Panc1 (cell line): ENCODE data around the gene C12orf42. TPM values are rescaled to one million over a fixed set of nuclear protein-coding genes. Genes with fewer than 3 reads are reported as not detected.

Experiments
- ATAC-seq: fragments of 200-7000 bp; cut with Tn5 transposase; 2 replicates; pipeline ENCODE4 v1.9.1; 2020; ENCODE audit warnings: mild to moderate bottlenecking, moderate library complexity
- BruUV-seq: library from RNA; stranded (reverse); fragments of 400-500 nt; replicated peaks from 2 replicates; lab custom pipeline; 2021; lab: Mats Ljungman, UMichigan
- CTCF ChIA-PET: fragments of 300-600 bp; sonication (Branson Sonifier 250); formaldehyde crosslinking; loops from one replicate; lab custom pipeline; 2022; ENCODE audit warnings: antibody characterized with exemption; lab: Charles Lee
- POLR2A ChIA-PET: fragments of 300-600 bp; sonication (Branson Sonifier 250); formaldehyde crosslinking; loops from one replicate; lab custom pipeline; 2022; ENCODE audit warnings: antibody characterized with exemption; lab: Charles Lee
- DNase-seq: peaks from one replicate; pipeline ENCODE4 v3.0.0-alpha.2; 2010; ENCODE audit warnings: low read depth, low spot score
- H3K27ac ChIP-seq: 2 replicates; pipeline ENCODE4 v1.5.1; 2011; ENCODE audit warnings: mild to moderate bottlenecking, low read length, inconsistent platforms
- H3K27me3 ChIP-seq: fragments of 200-500 bp; sonication (Bioruptor generic); 2 replicates; pipeline ENCODE4 v1.6.0; 2014; ENCODE audit warnings: low read length, inconsistent platforms; ENCODE audit not compliant: control insufficient read depth, insufficient read depth
- H3K36me3 ChIP-seq: fragments of 200-500 bp; sonication (Bioruptor generic); 2 replicates; pipeline ENCODE4 v1.5.1; 2014; ENCODE audit warnings: inconsistent platforms, mild to moderate bottlenecking, low read length, moderate library complexity; ENCODE audit not compliant: control insufficient read depth, insufficient read depth
- H3K4me1 ChIP-seq: 2 replicates; pipeline ENCODE4 v1.5.1; 2011; ENCODE audit warnings: inconsistent platforms, mild to moderate bottlenecking, low read length, moderate library complexity; ENCODE audit not compliant: control insufficient read depth, insufficient read depth
- H3K4me3 ChIP-seq, 2 experiments: 2 replicates each; pipeline ENCODE4 v1.5.1; 2011 to 2012; ENCODE audit warnings: low read depth in 2 of 2, low read length in 2 of 2, mild to moderate bottlenecking in 2 of 2, inconsistent platforms in 1 of 2, moderate library complexity in 1 of 2
- H3K9me3 ChIP-seq: fragments of 200-500 bp; sonication (Bioruptor generic); 2 replicates; pipeline ENCODE4 v1.5.1; 2014; ENCODE audit warnings: low read depth, mild to moderate bottlenecking, inconsistent platforms, low read length, moderate library complexity; ENCODE audit not compliant: control insufficient read depth, insufficient read depth
- POLR2AphosphoS5 ChIP-seq: IDR thresholded peaks from 2 replicates; pipeline ENCODE4 v1.6.1; 2012; ENCODE audit warnings: mild to moderate bottlenecking, low read depth, low read length, moderate library complexity
- REST ChIP-seq, 2 experiments: IDR thresholded peaks; 2 replicates each; pipeline ENCODE4 v1.6.1; 2011 to 2012; ENCODE audit warnings: low read depth in 2 of 2, control low read depth in 1 of 2, low read length in 1 of 2, mild to moderate bottlenecking in 1 of 2, moderate library complexity in 1 of 2; ENCODE audit not compliant: insufficient read depth in 1 of 2
- SIN3A ChIP-seq: IDR thresholded peaks from 2 replicates; pipeline ENCODE4 v1.6.1; 2012; ENCODE audit warnings: low read depth, mild to moderate bottlenecking, low read length, moderate library complexity, borderline replicate concordance; ENCODE audit not compliant: insufficient read depth
- TCF7L2 ChIP-seq: IDR thresholded peaks from 2 replicates; pipeline ENCODE4 v1.6.1; 2011; ENCODE audit warnings: mild to moderate bottlenecking, low read depth, low read length, inconsistent platforms
- in situ Hi-C: cut with HindIII; loops from 2 replicates; pipeline ENCODE4 v1.10.0; 2016; ENCODE audit warnings: low sequenced_read_pairs, low pct_unique_long_range_greater_than_20kb
- intact Hi-C: fragments of 100-400 bp; cut with micrococcal nuclease; formaldehyde crosslinking; loops from one replicate; pipeline ENCODE4 v1.10.0; 2022; ENCODE audit not compliant: unreplicated experiment
- total RNA-seq: library from RNA; stranded (reverse); gene quantifications from one replicate; pipeline ENCODE4 v1.2.1, GENCODE V29; 2021; ENCODE audit not compliant: unreplicated experiment
- TF ChIP-seq, protein P1 (sequence below): fragments of 450-650 bp; IDR thresholded peaks from 2 replicates; pipeline ENCODE4 v1.5.1; 2017; ENCODE audit warnings: mild to moderate bottlenecking

Gene C12orf42
- total RNA-seq, 1 experiment from 2014 or later, result not detected

GRCh38 chr12:103318566-103318965, 177.2 kb downstream of the C12orf42 start:
- no peaks in the 10 kb centered on the region for H3K27me3 ChIP-seq
- H3K9me3 ChIP-seq, result no peaks in the 10 kb centered on the region
- ATAC-seq (no peak), DNase-seq (no peak)
- in situ Hi-C loops (no loop called here), intact Hi-C loops (no loop called here)
- no peak overlapping the region for H3K27ac ChIP-seq
- H3K36me3 ChIP-seq, result no peaks in the 10 kb centered on the region
- CTCF ChIA-PET, result no interaction called here
- TF ChIP-seq, protein P1, sequence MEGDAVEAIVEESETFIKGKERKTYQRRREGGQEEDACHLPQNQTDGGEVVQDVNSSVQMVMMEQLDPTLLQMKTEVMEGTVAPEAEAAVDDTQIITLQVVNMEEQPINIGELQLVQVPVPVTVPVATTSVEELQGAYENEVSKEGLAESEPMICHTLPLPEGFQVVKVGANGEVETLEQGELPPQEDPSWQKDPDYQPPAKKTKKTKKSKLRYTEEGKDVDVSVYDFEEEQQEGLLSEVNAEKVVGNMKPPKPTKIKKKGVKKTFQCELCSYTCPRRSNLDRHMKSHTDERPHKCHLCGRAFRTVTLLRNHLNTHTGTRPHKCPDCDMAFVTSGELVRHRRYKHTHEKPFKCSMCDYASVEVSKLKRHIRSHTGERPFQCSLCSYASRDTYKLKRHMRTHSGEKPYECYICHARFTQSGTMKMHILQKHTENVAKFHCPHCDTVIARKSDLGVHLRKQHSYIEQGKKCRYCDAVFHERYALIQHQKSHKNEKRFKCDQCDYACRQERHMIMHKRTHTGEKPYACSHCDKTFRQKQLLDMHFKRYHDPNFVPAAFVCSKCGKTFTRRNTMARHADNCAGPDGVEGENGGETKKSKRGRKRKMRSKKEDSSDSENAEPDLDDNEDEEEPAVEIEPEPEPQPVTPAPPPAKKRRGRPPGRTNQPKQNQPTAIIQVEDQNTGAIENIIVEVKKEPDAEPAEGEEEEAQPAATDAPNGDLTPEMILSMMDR, result no peak
- no peak for TF ChIP-seq TCF7L2
- TF ChIP-seq POLR2AphosphoS5, result no peak
- no peak for TF ChIP-seq REST (IDR thresholded peaks at IDR 0.05; ENCODE audit: insufficient read depth in 1 of 2, low read depth in 2 of 2, low read length in 1 of 2)
- no peaks in the 10 kb centered on the region for H3K4me1 ChIP-seq
- H3K4me3 ChIP-seq, result no peak overlapping the region
- no TSS peak for BruUV-seq
- POLR2A ChIA-PET, result no interaction called here

- POLR2A ChIA-PET, result no interaction called here
- intact Hi-C loops, result no loop called here
- Histone ChIP-seq H3K4me1 (no peaks in the 10 kb centered on the region), H3K27me3 (no peaks in the 10 kb centered on the region), H3K9me3 (no peaks in the 10 kb centered on the region), H3K27ac (no peak overlapping the region), H3K4me3 (no peak overlapping the region), H3K36me3 (no peaks in the 10 kb centered on the region)
- in situ Hi-C loops, result no loop called here
- BruUV-seq, result no TSS peak
- CTCF ChIA-PET, result no interaction called here
- ATAC-seq (no peak), DNase-seq (no peak)
- TF ChIP-seq POLR2AphosphoS5, result no peak
- TF ChIP-seq, protein P1, result no peak
- TF ChIP-seq REST (IDR thresholded peaks at IDR 0.05; ENCODE audit: insufficient read depth in 1 of 2, low read depth in 2 of 2, low read length in 1 of 2), result no peak
- TF ChIP-seq TCF7L2, result no peak
- TF ChIP-seq SIN3A, result no peak
These were observed 178.5 kb downstream of the C12orf42 start for GRCh38 chr12:103317220-103317619.
